Measurements from ENCODE around the gene BRINP2.

The BRINP2 gene

GRCh38 chr1:177289532-177289931 is 118.8 kb downstream of the BRINP2 start:
- no peaks in the 10 kb centered on the region for H3K36me3 ChIP-seq (ENCODE audit: control insufficient read depth, insufficient read depth, low read length)
- no peaks in the 10 kb centered on the region for H3K4me1 ChIP-seq (ENCODE audit: control insufficient read depth, insufficient read depth, low read length)
- no peak overlapping the region for H3K4me3 ChIP-seq (ENCODE audit: low read length)
- no peak for DNase-seq (ENCODE audit: low read depth, low spot score)
- no peak overlapping the region for H3K27ac ChIP-seq (ENCODE audit: low read length)
- no peaks in the 10 kb centered on the region for H3K27me3 ChIP-seq (ENCODE audit: control insufficient read depth, insufficient read depth, low read length)
- H3K9me3 ChIP-seq (ENCODE audit: control insufficient read depth, insufficient read depth, low read length) = no peaks in the 10 kb centered on the region
- no CpG with 5 or more reads among the region's 2 CpGs for WGBS (ENCODE audit: insufficient coverage, insufficient read length)

DNA sequence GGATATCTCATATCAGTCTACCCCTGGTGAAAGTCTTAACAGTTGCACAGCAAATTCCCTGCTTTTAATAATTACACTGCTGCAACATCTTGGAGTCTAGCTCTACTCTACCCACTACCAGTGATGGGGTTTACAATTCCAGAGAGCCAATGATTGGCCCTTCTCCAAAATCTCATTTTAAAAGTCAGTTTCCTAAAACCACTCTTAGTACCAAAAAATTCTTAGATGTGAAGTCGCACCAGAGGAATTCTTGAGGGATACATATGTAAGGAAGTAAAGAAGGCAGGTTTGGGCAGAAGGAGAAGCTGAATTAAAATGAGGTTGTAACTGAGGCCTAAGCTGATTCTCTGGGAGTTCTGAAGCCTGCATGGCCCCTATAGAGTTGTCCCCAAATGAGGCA is 129.7 kb downstream of the BRINP2 start:
- no peak for DNase-seq (ENCODE audit: low read depth, low spot score)
- H3K27me3 ChIP-seq (ENCODE audit: control insufficient read depth, insufficient read depth, low read length) = no peaks in the 10 kb centered on the region
- H3K4me1 ChIP-seq (ENCODE audit: control insufficient read depth, insufficient read depth, low read length) = no peaks in the 10 kb centered on the region
- no peak overlapping the region for H3K27ac ChIP-seq (ENCODE audit: low read length)
- no CpG with 5 or more reads among the region's 1 CpG for WGBS (ENCODE audit: insufficient coverage, insufficient read length)
- no peaks in the 10 kb centered on the region for H3K9me3 ChIP-seq (ENCODE audit: control insufficient read depth, insufficient read depth, low read length)
- no peak overlapping the region for H3K4me3 ChIP-seq (ENCODE audit: low read length)
- no peaks in the 10 kb centered on the region for H3K36me3 ChIP-seq (ENCODE audit: control insufficient read depth, insufficient read depth, low read length)

DNA sequence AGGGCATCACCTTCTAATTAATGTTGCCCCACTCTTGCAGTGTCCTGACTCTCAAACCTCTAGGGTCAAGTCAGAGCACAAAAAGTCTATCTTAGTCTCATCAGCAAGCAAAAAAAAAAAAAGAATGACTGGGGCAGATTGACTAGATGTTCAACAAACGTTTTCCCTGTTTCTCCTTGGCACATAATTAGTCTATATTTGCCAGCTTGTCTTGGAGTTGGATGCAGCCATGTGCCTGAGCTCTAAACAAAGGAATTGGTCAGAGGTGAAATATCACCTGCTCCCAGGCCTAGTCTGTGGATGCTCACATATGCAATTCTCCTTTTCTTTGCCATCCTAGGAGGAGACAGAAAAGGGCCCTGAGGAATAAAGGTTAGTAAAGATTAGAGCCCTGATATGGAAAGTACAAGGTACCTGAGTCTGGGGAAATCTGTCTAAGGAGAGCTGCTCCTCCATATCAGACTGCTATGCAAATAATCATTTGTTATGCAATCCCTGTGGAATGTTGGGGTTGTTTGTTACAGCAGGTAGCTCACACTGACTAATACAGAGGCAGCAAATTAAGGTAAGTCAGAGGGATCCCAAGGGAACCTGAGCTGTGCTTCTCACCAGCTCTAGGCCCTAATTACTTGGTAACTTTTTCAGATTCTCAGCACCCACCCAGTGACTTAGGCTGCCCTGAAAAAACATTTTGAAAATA is 130.8 kb downstream of the BRINP2 start:
- no peak overlapping the region for H3K27ac ChIP-seq (ENCODE audit: low read length)

GRCh38 chr1:177302357-177303044 is 131.7 kb downstream of the BRINP2 start:
- Histone ChIP-seq H3K36me3 (ENCODE audit: control insufficient read depth, insufficient read depth, low read length) (no peaks in the 10 kb centered on the region), H3K27ac (ENCODE audit: low read length) (no peak overlapping the region), H3K9me3 (ENCODE audit: control insufficient read depth, insufficient read depth, low read length) (no peaks in the 10 kb centered on the region), H3K4me1 (ENCODE audit: control insufficient read depth, insufficient read depth, low read length) (no peaks in the 10 kb centered on the region), H3K4me3 (ENCODE audit: low read length) (no peak overlapping the region), H3K27me3 (ENCODE audit: control insufficient read depth, insufficient read depth, low read length) (no peaks in the 10 kb centered on the region)
- WGBS (ENCODE audit: insufficient coverage, insufficient read length) = no CpG with 5 or more reads among the region's 7 CpGs
- DNase-seq (ENCODE audit: low read depth, low spot score) = no peak

More for the DNA sequence above, 130.8 kb downstream of the BRINP2 start:
- Histone ChIP-seq H3K27me3 (ENCODE audit: control insufficient read depth, insufficient read depth, low read length) (no peaks in the 10 kb centered on the region), H3K9me3 (ENCODE audit: control insufficient read depth, insufficient read depth, low read length) (no peaks in the 10 kb centered on the region), H3K4me1 (ENCODE audit: control insufficient read depth, insufficient read depth, low read length) (no peaks in the 10 kb centered on the region), H3K4me3 (ENCODE audit: low read length) (no peak overlapping the region), H3K36me3 (ENCODE audit: control insufficient read depth, insufficient read depth, low read length) (no peaks in the 10 kb centered on the region)
- DNase-seq (ENCODE audit: low read depth, low spot score) = no peak
- no CpG with 5 or more reads among the region's 1 CpG for WGBS (ENCODE audit: insufficient coverage, insufficient read length)

DNA sequence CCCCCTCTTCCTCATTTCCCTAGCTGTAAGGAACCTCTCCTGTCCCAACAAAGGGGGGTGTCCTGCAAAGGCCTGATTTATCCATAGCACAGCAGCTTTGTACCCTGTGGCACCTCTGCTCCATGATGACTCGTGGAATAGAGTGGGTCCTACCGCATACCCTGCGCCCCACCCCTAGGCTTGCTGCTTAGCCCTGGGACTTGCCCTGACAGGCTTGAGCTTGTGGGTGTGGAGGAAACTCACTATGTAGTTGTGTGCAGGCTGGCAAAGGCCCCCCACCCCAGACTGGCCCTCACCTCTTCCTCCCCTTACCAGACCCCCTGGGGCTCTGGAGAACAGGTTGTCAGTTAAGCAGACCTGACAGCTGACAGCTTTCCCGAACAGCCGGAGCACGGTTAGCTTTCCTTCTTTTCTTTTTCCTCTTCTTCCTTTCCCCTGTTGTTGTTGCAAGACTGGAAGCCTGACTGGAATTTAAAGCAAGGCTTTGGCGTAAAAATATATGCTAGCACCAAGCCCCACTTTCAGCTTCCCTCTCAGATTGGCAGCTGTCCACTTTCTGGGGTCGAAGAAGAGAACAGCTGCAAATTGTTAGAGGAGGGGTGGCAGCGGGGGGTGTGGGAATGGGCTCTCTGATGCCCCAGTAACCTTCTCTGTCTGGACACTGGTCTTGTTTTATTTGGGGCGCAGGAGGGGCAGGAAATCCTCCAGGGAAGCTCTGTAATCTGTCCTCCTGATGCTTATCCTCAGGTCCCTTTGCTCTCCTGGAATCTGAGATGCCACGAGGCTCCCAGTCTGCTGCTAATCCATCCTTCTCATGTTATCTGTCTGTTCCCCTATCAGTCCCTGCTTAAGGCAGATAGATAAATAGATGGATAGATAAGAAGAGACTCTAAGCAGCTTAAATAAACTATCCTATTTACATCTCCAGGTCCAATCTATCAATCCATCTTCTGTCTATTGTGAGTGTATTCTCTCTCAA is 134.6 kb downstream of the BRINP2 start:
- DNase-seq (ENCODE audit: low read depth, low spot score) = no peak
- no CpG with 5 or more reads among the region's 11 CpGs for WGBS (ENCODE audit: insufficient coverage, insufficient read length)
- no peaks in the 10 kb centered on the region for H3K9me3 ChIP-seq (ENCODE audit: control insufficient read depth, insufficient read depth, low read length)
- H3K27me3 ChIP-seq (ENCODE audit: control insufficient read depth, insufficient read depth, low read length) = no peaks in the 10 kb centered on the region
- H3K4me1 ChIP-seq (ENCODE audit: control insufficient read depth, insufficient read depth, low read length) = no peaks in the 10 kb centered on the region
- H3K4me3 ChIP-seq (ENCODE audit: low read length) = no peak overlapping the region
- no peaks in the 10 kb centered on the region for H3K36me3 ChIP-seq (ENCODE audit: control insufficient read depth, insufficient read depth, low read length)
- H3K27ac ChIP-seq (ENCODE audit: low read length) = no peak overlapping the region

- no peak overlapping the region for H3K4me3 ChIP-seq (ENCODE audit: low read length)
- no peaks in the 10 kb centered on the region for H3K4me1 ChIP-seq (ENCODE audit: control insufficient read depth, insufficient read depth, low read length)
- no peak for DNase-seq (ENCODE audit: low read depth, low spot score)
- 100% methylated on average over 2 of the region's 3 CpGs for WGBS (ENCODE audit: insufficient coverage, insufficient read length)
- H3K27ac ChIP-seq (ENCODE audit: low read length) = no peak overlapping the region
- no peaks in the 10 kb centered on the region for H3K27me3 ChIP-seq (ENCODE audit: control insufficient read depth, insufficient read depth, low read length)
- H3K9me3 ChIP-seq (ENCODE audit: control insufficient read depth, insufficient read depth, low read length) = no peaks in the 10 kb centered on the region
- H3K36me3 ChIP-seq (ENCODE audit: control insufficient read depth, insufficient read depth, low read length) = no peaks in the 10 kb centered on the region
Measured at GRCh38 chr1:177306019-177306415, 135.3 kb downstream of the BRINP2 start.

DNA sequence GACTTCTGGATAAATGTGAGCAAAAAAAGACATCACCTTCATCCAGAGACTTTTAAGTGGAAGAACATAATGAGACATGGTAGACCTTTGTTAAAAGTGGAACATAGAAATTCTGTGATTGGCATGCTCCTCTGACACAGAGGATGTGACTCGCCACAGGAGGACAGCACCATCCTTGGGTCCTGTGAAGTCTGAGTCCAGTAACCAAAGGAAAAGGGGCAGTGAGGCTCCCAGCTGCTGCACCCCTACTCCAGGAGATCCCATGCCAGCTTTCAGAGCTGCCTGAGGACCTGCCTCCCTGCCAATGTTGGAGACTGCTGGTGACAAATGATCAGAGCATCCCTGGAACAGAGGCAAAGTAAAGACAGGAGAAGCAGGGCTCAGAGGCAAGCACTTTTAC is 136.2 kb downstream of the BRINP2 start:
- H3K27me3 ChIP-seq (ENCODE audit: control insufficient read depth, insufficient read depth, low read length) = no peaks in the 10 kb centered on the region
- no peaks in the 10 kb centered on the region for H3K36me3 ChIP-seq (ENCODE audit: control insufficient read depth, insufficient read depth, low read length)
- H3K27ac ChIP-seq (ENCODE audit: low read length) = no peak overlapping the region
- WGBS (ENCODE audit: insufficient coverage, insufficient read length) = no CpG with 5 or more reads among the region's 1 CpG
- no peak overlapping the region for H3K4me3 ChIP-seq (ENCODE audit: low read length)
- no peak for DNase-seq (ENCODE audit: low read depth, low spot score)
- no peaks in the 10 kb centered on the region for H3K9me3 ChIP-seq (ENCODE audit: control insufficient read depth, insufficient read depth, low read length)
- no peaks in the 10 kb centered on the region for H3K4me1 ChIP-seq (ENCODE audit: control insufficient read depth, insufficient read depth, low read length)

DNA sequence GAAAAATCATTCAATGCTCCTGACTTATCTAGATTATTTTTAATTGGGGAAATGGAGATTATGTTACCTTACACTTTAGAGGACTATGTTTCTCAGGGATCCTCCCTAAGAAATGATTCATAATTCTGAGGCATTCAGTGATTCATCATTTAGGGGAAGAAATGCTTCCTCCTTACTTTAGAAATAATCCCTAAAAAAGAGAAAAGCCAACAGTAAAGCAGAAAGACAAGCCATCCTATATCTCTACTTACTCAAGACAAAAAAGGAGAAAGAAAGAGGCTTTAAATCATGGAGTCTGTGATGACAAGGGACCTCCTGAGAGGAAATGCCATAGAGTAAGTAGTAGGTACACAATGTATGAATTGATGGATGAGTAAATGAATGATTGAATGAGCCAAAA is 137.0 kb downstream of the BRINP2 start:
- Histone ChIP-seq H3K27me3 (ENCODE audit: control insufficient read depth, insufficient read depth, low read length) (no peaks in the 10 kb centered on the region), H3K27ac (ENCODE audit: low read length) (no peak overlapping the region), H3K9me3 (ENCODE audit: control insufficient read depth, insufficient read depth, low read length) (no peaks in the 10 kb centered on the region), H3K36me3 (ENCODE audit: control insufficient read depth, insufficient read depth, low read length) (no peaks in the 10 kb centered on the region), H3K4me3 (ENCODE audit: low read length) (no peak overlapping the region), H3K4me1 (ENCODE audit: control insufficient read depth, insufficient read depth, low read length) (no peaks in the 10 kb centered on the region)
- DNase-seq (ENCODE audit: low read depth, low spot score) = no peak

- no peak overlapping the region for H3K4me3 ChIP-seq (ENCODE audit: low read length)
- H3K36me3 ChIP-seq (ENCODE audit: control insufficient read depth, insufficient read depth, low read length) = no peaks in the 10 kb centered on the region
- no CpG with 5 or more reads among the region's 2 CpGs for WGBS (ENCODE audit: insufficient coverage, insufficient read length)
- H3K4me1 ChIP-seq (ENCODE audit: control insufficient read depth, insufficient read depth, low read length) = no peaks in the 10 kb centered on the region
- DNase-seq (ENCODE audit: low read depth, low spot score) = no peak
- H3K27me3 ChIP-seq (ENCODE audit: control insufficient read depth, insufficient read depth, low read length) = no peaks in the 10 kb centered on the region
- H3K27ac ChIP-seq (ENCODE audit: low read length) = no peak overlapping the region
- no peaks in the 10 kb centered on the region for H3K9me3 ChIP-seq (ENCODE audit: control insufficient read depth, insufficient read depth, low read length)
Measured at GRCh38 chr1:177309880-177310279, 139.1 kb downstream of the BRINP2 start.

DNA sequence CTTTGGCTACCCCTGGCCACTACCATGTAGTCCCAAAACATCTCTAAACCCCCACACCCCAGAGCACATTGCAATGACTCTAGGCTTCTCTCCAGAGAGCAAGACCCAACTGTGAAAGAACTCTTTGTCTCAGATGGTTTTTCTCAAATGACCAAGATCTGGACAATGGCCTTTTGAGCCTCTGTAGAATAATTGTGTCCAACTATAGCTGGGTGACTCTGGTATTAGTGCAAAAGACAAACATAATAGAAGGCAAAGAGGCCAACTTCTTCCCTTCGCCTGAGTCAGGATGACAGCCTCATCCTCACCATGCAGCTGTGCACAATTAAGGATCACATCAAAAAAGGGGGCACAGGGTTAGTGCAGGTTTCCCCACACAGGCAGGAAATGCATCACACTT is 139.6 kb downstream of the BRINP2 start:
- Histone ChIP-seq H3K36me3 (ENCODE audit: control insufficient read depth, insufficient read depth, low read length) (no peaks in the 10 kb centered on the region), H3K27me3 (ENCODE audit: control insufficient read depth, insufficient read depth, low read length) (no peaks in the 10 kb centered on the region), H3K9me3 (ENCODE audit: control insufficient read depth, insufficient read depth, low read length) (no peaks in the 10 kb centered on the region), H3K27ac (ENCODE audit: low read length) (no peak overlapping the region), H3K4me3 (ENCODE audit: low read length) (no peak overlapping the region), H3K4me1 (ENCODE audit: control insufficient read depth, insufficient read depth, low read length) (no peaks in the 10 kb centered on the region)
- DNase-seq (ENCODE audit: low read depth, low spot score) = no peak
- no CpG with 5 or more reads among the region's 1 CpG for WGBS (ENCODE audit: insufficient coverage, insufficient read length)

Measured in iPS DF 6.9 (cell line).